Tibial artery (tissue), 4 donors: ENCODE data around the gene ANOS1.

Experiments used
- DNase-seq, 2 donors: peaks; one replicate each; pipeline ENCODE4 v3.0.0-alpha.2; 2019
- H3K27ac ChIP-seq, 2 donors: fragments of 200-600 bp; sonication (generic) in 1 of 2; 1 replicate in 1 of 2; 2 replicates in 1 of 2; pipeline ENCODE4 v1.5.1; 2018 to 2019; ENCODE audit warnings: mild to moderate bottlenecking in 1 of 2
- H3K27me3 ChIP-seq, 2 donors: fragments of 200-600 bp; sonication (generic) in 1 of 2; one replicate each; pipeline versions ENCODE4 v1.5.1 to v1.6.0; 2016 to 2019
- H3K36me3 ChIP-seq, 3 donors: fragments of 200-600 bp; sonication (generic) in 2 of 3; one replicate each; pipeline ENCODE4 v1.5.1; 2016 to 2019; ENCODE audit warnings: mild to moderate bottlenecking in 2 of 3
- H3K4me1 ChIP-seq, 4 donors: fragments of 200-600 bp; sonication (generic) in 2 of 4; 1 replicate in 3 of 4; 2 replicates in 1 of 4; pipeline ENCODE4 v1.5.1; 2016 to 2019
- H3K4me3 ChIP-seq, 2 donors: fragments of 200-600 bp; sonication (generic) in 1 of 2; 1 replicate in 1 of 2; 2 replicates in 1 of 2; pipeline ENCODE4 v1.5.1; 2018 to 2019; ENCODE audit warnings: mild to moderate bottlenecking in 2 of 2
- H3K9me3 ChIP-seq, 3 donors: fragments of 200-600 bp; sonication (generic) in 1 of 3; one replicate each; pipeline ENCODE4 v1.5.1; 2016 to 2019
- intact Hi-C: fragments of 100-400 bp; cut with DNase I; formaldehyde crosslinking; loops from one replicate; pipeline ENCODE4 v1.15.0; 2023; ENCODE audit warnings: low total_unique reads
- TF ChIP-seq, protein P1 (sequence below), 2 experiments: fragments of 200-600 bp in 1 of 2; fragments of 450-650 bp in 1 of 2; IDR thresholded peaks; one replicate each; pipeline ENCODE4 v1.5.1; 2017 to 2019; ENCODE audit warnings: antibody characterized with exemption in 2 of 2, mild to moderate bottlenecking in 1 of 2, moderate library complexity in 1 of 2

Gene ANOS1

DNA sequence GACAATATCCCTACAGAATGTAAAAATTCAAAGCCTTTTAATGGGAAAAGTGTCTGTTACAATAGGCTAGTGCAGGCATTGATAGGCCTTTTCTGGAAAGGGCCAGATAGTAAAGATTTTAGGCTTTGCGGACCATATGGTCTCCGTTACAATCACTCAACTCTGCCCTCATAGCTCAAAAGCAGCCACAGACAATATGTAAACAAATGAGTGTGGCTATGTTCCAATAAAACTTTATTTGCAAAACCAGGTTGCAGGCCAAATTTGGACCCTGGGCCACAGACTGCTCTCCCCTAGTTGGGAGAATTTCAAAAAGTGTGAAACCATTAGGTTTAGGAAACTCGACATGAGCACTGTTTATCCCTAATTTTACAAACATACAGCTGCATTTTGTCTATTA is 155.1 kb downstream of the ANOS1 start:
- Histone ChIP-seq H3K4me3 (no peak overlapping the region), H3K4me1 (no peaks in the 10 kb centered on the region), H3K9me3 (peaks cover 0 to 5% (median 0%) of the 10 kb centered on the region in 3 donors), H3K27ac (no peak overlapping the region), H3K36me3 (no peaks in the 10 kb centered on the region), H3K27me3 (no peaks in the 10 kb centered on the region)
- DNase-seq: no peak
- TF ChIP-seq, protein P1, sequence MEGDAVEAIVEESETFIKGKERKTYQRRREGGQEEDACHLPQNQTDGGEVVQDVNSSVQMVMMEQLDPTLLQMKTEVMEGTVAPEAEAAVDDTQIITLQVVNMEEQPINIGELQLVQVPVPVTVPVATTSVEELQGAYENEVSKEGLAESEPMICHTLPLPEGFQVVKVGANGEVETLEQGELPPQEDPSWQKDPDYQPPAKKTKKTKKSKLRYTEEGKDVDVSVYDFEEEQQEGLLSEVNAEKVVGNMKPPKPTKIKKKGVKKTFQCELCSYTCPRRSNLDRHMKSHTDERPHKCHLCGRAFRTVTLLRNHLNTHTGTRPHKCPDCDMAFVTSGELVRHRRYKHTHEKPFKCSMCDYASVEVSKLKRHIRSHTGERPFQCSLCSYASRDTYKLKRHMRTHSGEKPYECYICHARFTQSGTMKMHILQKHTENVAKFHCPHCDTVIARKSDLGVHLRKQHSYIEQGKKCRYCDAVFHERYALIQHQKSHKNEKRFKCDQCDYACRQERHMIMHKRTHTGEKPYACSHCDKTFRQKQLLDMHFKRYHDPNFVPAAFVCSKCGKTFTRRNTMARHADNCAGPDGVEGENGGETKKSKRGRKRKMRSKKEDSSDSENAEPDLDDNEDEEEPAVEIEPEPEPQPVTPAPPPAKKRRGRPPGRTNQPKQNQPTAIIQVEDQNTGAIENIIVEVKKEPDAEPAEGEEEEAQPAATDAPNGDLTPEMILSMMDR (IDR thresholded peaks at IDR 0.05): no peak
- intact Hi-C loops: no loop called here

DNA sequence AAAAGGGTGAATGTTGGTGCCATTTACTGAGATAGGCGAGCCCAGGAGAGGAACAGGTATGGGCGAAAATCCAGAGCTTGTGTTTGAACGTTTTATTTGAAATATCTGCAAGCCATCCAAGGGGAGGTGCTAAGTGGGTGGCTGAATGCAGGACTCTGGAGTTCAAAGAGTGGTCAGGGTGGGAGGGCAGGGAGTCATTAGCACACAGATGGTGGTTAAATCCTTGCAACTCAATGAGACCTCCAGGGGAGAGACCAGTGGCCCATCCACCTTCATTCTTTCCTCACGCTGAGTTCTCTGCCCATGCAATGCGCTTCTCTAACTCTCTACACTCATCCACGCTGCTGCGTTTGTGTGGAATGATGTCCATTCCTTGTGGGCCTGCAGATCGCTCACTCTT is 166.2 kb downstream of the ANOS1 start:
- no peak for DNase-seq
- H3K9me3 ChIP-seq: no peaks in the 10 kb centered on the region
- intact Hi-C loops: no loop called here
- TF ChIP-seq, protein P1 (IDR thresholded peaks at IDR 0.05): no peak
- H3K27me3 ChIP-seq: no peaks in the 10 kb centered on the region
- H3K4me3 ChIP-seq: no peak overlapping the region
- no peaks in the 10 kb centered on the region for H3K36me3 ChIP-seq
- no peaks in the 10 kb centered on the region for H3K4me1 ChIP-seq
- no peak overlapping the region for H3K27ac ChIP-seq

DNA sequence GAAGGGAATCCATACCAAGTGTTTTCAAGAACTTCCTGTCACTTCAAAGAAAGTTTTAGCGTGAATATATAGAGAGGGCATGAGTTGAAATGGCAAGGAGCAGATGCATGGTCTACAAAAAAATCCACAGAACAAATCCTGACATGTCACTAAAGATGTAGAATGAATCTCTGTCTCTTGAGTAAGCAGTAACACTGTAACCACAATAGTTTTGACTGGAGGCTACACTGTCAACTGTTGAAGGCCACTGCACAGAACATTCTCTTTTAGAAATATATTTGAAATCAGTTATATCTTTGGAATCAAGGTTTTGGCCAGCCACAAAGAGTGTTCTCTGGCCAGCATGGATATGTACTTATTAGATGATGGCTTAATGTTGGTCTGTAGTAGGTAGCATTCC is 183.5 kb downstream of the ANOS1 start:
- no peaks in the 10 kb centered on the region for H3K9me3 ChIP-seq
- H3K4me1 ChIP-seq: no peaks in the 10 kb centered on the region
- H3K36me3 ChIP-seq: no peaks in the 10 kb centered on the region
- H3K4me3 ChIP-seq: no peak overlapping the region
- TF ChIP-seq, protein P1 (IDR thresholded peaks at IDR 0.05): no peak
- no peak for DNase-seq
- H3K27me3 ChIP-seq: no peaks in the 10 kb centered on the region
- intact Hi-C loops: no loop called here
- H3K27ac ChIP-seq: no peak overlapping the region

DNA sequence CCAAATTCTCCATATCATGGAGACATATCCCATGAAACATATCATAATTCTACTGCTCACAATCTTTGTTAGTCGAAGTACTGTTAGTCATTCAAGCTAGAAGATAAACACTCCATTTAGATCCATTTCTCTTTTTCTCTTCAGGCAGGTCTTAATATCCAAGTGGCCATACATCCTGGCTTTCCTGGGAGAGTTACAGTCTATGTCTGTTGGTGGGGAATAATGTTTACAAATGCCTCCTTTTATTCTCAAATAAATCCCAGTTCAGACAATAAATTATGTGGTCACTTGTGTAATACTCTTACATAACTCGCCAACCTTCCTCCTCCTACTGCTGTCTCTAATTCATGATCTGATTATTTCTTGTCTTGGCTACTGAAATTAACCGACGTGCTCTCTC is 185.2 kb downstream of the ANOS1 start:
- DNase-seq: no peak
- Histone ChIP-seq H3K27ac (no peak overlapping the region), H3K27me3 (no peaks in the 10 kb centered on the region), H3K9me3 (no peaks in the 10 kb centered on the region), H3K36me3 (no peaks in the 10 kb centered on the region), H3K4me3 (no peak overlapping the region), H3K4me1 (no peaks in the 10 kb centered on the region)
- intact Hi-C loops: no loop called here
- TF ChIP-seq, protein P1 (IDR thresholded peaks at IDR 0.05): no peak

DNA sequence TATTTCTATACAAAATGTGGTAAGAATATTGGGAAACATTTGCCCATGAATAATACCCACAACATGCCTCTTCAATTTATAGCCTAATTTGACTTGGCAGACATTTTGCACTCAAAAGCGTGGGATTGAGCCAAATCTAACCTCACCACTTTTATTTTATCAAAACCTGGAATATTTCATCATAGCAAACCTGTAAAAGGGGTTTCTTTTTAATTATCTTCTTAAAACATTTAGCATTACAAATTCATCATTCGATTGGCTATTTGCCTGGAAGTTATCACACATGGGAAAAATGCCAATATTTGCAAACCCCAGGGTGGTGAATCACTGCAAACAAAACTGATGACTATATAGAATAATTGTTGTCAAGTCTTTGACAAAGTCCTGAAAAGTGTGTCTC is 211.1 kb downstream of the ANOS1 start:
- TF ChIP-seq, protein P1 (IDR thresholded peaks at IDR 0.05): no peak
- DNase-seq: no peak
- no peaks in the 10 kb centered on the region for H3K27me3 ChIP-seq
- intact Hi-C loops: no loop called here
- H3K4me3 ChIP-seq: no peak overlapping the region
- no peaks in the 10 kb centered on the region for H3K4me1 ChIP-seq
- no peaks in the 10 kb centered on the region for H3K9me3 ChIP-seq
- H3K27ac ChIP-seq: no peak overlapping the region
- no peaks in the 10 kb centered on the region for H3K36me3 ChIP-seq

DNA sequence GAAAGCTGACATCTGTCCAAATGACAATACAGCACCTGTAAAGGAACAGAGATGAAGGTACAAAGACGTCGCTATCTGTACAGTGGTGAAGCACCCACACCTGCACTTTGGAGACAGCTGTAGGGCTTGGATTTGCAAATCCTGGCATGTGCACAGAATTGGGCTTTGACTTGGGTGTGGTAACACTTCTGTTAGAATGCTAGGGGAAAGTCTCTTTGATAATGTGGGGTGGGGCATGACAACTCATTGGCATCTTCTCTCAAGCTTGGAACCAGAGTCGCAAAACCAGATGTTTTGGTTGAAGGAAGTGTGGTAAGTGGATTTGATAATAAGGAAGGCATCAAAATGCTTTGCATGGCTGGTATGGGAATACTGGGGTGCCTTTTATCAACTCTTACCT is 211.8 kb downstream of the ANOS1 start:
- H3K36me3 ChIP-seq: no peaks in the 10 kb centered on the region
- H3K27ac ChIP-seq: no peak overlapping the region
- H3K9me3 ChIP-seq: no peaks in the 10 kb centered on the region
- TF ChIP-seq, protein P1 (IDR thresholded peaks at IDR 0.05): no peak
- H3K4me1 ChIP-seq: no peaks in the 10 kb centered on the region
- no peaks in the 10 kb centered on the region for H3K27me3 ChIP-seq
- DNase-seq: no peak
- intact Hi-C loops: no loop called here
- no peak overlapping the region for H3K4me3 ChIP-seq
